RWPE1 (cell line): ENCODE results near the gene KAT6B.

Source experiments
- CTCF ChIA-PET: fragments of 350-600 bp; sonication (Branson Sonifier 250); formaldehyde crosslinking; extraction: SDS; loops from one replicate; lab custom pipeline; 2021; lab: Yijun Ruan, JAX
- POLR2A ChIA-PET: fragments of 400-600 bp; formaldehyde crosslinking; extraction: SDS; loops from one replicate; lab custom pipeline; 2020; ENCODE audit warnings: antibody characterized with exemption; ENCODE audit not compliant: low non-redundant PET; lab: Yijun Ruan, JAX
- DNase-seq: peaks from one replicate; pipeline ENCODE4 v3.0.0; 2012; ENCODE audit warnings: low spot score
- H3K27ac ChIP-seq: fragments of 450-650 bp; 2 replicates; pipeline ENCODE4 v1.5.1; 2017
- CTCF ChIP-seq: fragments of 450-650 bp; conservative IDR thresholded peaks from 2 replicates; pipeline ENCODE4 v1.5.1; 2017; ENCODE audit warnings: low read depth, mild to moderate bottlenecking

The KAT6B gene

GRCh38 chr10:74991435-74991834, 165.0 kb downstream of the KAT6B start:
- ChIA-PET POLR2A (no interaction called here), CTCF (interaction anchor here (0.7 kb wide), 2 partner anchors 11 to 241 kb away, joined by 3 read pairs; no protein-coding TSS in a partner anchor)
- peak; percentile 82 for DNase-seq
- no peak overlapping the region for H3K27ac ChIP-seq
- TF ChIP-seq CTCF, result peak; percentile 46

GRCh38 chr10:74992068-74992467, 165.7 kb downstream of the KAT6B start:
- POLR2A ChIA-PET, result no interaction called here
- DNase-seq, result no peak
- CTCF ChIA-PET, result interaction anchor here (0.7 kb wide), 1 partner anchor 10 kb away, joined by 4 read pairs; no protein-coding TSS in a partner anchor
- H3K27ac ChIP-seq, result no peak overlapping the region
- TF ChIP-seq CTCF, result no peak

GRCh38 chr10:74993649-74994048, 167.2 kb downstream of the KAT6B start:
- no peak overlapping the region for H3K27ac ChIP-seq
- DNase-seq, result no peak
- TF ChIP-seq CTCF, result no peak
- POLR2A ChIA-PET, result no interaction called here
- CTCF ChIA-PET, result interaction anchor here (1.2 kb wide), 1 partner anchor 24 kb away, joined by 3 read pairs; no protein-coding TSS in a partner anchor

- no peak for TF ChIP-seq CTCF
- POLR2A ChIA-PET, result no interaction called here
- CTCF ChIA-PET, result interaction anchor here (0.6 to 1.0 kb wide), 2 partner anchors 15 to 646 kb away, joined by 3 to 5 read pairs; no protein-coding TSS in a partner anchor
- H3K27ac ChIP-seq, result no peak overlapping the region
- DNase-seq, result no peak
Measured at GRCh38 chr10:74994854-74995253, 168.5 kb downstream of the KAT6B start.

GRCh38 chr10:74995806-74996205, 169.4 kb downstream of the KAT6B start:
- H3K27ac ChIP-seq, result no peak overlapping the region
- ChIA-PET CTCF (no interaction called here), POLR2A (no interaction called here)
- no peak for DNase-seq
- no peak for TF ChIP-seq CTCF

- ChIA-PET POLR2A (interaction anchor here (0.6 kb wide), 1 partner anchor 62 kb away, joined by 7 read pairs; no protein-coding TSS in a partner anchor), CTCF (interaction anchor here (0.6 kb wide), 1 partner anchor 853 kb away, joined by 9 read pairs; no protein-coding TSS in a partner anchor)
- TF ChIP-seq CTCF, result no peak
- H3K27ac ChIP-seq, result no peak overlapping the region
- no peak for DNase-seq
Measured at GRCh38 chr10:74997163-74997562, 170.8 kb downstream of the KAT6B start.
